ENCODE data around the gene TP53BP1.

GRCh38 chr15:43390723-43391122 is 102.2 kb downstream of the TP53BP1 start:
- TF ChIP-seq CTCF (conservative IDR thresholded peaks at IDR 0.05) (no peak), ZFX (IDR thresholded peaks at IDR 0.05) (no peak)
